HG02642 (cell line): Measurements from ENCODE around the gene NFX1.

Experiments used
- ATAC-seq: cut with Tn5 transposase; IDR thresholded peaks from one replicate; pipeline ENCODE4 v1.9.1; 2021; ENCODE audit warnings: mild to moderate bottlenecking; ENCODE audit not compliant: unreplicated experiment, poor library complexity

The NFX1 gene

DNA sequence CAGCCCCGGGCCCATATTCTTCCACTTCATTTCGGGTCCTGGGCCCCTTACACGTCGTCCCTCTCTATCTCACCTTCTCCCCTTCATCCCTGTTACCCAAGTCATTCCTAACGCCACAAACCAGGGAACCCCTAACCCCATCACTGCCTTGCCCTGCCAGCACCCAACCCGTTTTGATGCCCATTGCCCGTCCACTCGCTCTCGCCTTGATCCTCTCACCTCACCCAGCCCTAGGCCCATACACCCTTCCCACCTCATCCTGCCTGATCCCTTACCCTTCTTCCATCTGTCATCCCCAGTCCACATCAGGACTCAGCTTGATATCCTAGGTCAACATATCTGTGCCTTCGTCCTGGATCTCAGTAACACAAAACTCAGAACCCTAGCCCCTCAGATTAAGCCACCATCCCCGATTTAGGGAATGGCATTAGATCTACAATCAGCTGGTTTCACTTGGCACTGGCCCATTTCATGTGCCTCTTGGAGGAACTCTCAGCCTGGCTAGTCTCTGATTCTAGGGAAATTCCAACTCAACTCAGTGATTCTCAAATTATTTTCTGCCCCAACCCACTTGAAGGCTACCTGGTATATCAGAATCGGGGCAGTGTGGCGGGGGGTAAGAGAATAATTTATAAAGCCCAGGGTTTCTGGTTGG is 25.0 kb upstream of the NFX1 start:
- no peak for ATAC-seq

DNA sequence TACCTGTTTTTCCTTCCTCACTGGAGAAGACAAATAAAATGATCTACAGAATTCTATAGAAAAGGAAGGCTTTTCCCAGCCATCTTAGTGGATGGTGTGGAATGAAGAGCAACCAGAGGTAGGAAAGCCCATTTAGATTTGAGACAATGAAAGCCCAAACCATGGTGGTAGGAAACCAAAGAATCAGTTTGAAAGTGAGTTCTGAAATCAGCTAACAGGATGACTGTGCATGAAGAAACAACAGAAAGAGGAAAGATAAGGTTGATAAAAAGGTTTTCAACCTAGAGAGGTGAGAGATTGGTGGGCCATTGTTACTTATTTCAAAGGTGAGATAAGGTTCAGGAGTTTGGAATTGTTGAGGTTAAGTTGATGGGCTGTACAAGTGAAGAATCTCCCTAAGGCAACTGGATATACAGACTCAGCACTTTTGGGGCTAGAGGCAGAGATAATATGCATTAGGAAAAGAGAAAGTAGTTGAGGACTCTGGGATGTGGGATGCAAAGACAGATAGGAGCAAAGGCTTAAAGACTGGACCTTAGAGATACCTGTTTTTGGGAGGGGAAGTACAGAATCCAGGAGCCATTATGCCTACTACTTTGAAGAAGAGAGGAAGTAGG is 23.1 kb upstream of the NFX1 start:
- ATAC-seq, result no peak

DNA sequence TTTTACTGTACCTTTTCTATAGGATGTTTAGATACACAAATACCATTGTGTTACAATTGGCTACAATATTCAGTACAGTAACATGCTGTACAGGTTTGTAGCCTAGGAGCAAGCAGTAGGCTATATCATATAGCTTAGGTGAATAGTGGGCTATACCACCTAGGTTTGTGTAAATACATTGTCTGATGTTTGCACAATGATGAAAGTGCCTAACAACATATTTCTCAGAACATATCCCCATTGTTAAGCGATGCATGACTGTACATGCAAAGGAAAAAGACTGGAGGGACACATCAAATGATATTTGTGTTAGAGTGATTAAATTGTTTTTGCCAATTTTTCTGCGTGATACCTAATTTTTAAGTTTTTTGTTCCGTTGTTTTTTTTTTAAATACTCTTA is 20.2 kb upstream of the NFX1 start:
- ATAC-seq, result no peak

DNA sequence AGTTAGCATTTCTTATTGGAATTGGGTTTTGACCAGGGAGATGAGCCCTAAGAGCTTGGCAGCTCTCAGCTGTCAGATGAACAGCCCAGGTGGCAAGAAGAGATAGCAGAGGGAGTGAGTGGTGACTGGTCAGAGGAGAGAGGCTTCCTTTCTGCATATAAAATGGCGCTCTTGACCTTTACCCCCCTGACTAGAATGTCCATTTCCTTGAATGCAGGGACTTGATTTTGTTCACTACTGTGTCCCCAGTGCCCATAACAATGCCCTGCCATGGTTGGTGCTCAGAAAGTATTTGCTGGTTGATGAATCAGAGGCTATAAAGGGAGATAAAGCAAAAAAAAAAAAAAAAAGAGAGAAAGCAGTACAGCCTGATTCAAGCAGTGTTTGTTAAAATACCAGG is 18.3 kb upstream of the NFX1 start:
- ATAC-seq, result no peak

DNA sequence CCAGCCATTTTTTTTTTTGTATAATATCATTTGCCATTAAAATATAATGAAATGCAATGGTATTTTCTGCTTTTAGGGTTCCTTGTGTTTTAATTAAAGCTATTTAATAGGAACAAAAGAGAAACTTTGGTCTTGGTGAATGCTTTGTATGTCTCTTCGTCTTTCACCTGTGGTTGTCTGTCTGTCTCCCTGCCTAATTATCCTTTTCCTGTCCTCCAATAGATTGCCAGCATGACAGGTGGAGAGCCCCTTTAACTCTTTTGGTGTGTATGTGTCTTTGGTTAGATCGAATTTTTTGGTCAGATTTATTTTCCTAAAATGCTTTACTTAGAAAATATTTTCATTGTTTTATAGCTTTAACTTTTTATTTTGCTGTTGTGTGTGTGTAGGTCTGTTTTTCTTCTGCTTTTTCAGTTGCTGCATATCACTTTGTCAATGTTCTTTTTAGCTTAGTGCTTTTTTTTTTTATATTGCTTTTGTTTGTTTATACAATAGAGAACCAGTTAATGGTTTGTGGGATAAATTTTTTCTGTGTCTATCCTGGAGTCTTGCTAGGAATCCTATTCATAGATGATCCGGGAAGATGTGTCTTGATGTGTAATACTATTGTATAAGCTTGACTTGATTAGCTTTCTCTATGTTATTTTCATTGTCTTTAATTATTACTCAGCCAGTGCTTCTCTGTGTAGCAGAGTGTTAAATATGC is 16.9 kb upstream of the NFX1 start:
- ATAC-seq, result no peak

DNA sequence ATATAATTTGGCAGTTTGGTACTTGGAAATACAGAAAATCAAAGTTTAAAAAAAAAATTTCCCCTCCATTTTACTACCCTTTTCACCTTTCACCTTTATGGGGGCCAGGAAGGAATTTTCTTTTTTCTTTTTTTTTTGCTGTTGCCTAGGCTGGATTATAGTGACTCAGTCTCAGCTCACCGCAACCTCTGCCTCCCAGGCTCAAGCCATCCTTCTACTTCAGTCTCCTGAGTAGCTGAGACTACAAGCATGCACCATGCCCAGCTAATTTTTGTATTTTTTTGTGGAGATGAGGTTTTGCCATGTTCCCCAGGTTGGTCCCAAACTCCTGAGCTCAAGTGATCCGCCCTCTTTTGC is 16.4 kb upstream of the NFX1 start:
- no peak for ATAC-seq

DNA sequence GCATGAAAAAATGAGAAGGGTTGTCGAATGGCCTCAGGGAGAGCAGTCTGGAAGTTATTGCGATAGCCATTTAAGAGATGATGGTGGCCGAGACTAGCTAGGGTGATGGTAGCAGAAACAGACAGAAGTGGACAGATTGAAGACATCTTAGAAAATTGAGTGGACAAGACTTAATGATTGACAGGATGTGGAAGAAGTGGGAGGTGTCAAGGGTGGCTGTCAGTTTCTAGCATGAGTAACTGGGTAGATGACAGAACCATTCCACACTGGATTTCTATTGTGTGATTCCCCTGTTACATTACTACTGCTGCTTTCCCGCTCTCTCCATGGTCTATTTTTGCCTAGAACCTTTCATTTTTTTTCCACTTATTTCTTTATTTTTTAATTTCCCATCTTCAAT is 12.8 kb upstream of the NFX1 start:
- ATAC-seq, result no peak

DNA sequence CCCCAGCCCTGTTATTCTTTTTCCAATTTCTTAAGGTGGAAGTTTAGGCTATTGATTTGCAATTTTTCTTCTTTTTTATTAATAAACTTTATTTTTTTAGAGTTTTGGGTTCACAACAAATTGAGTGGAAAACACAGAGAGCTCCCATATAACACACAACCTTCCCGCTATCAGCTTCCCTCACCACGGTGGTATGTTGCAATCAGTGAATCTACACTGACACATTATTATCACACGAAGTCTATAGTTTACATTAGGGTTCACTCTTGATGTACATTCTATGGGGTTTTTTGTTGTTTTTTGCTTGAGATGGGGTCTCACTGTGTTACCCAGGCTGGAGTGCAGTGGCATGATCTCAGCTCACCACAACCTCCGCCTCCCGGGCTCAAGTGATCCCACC is 4.8 kb upstream of the NFX1 start:
- no peak for ATAC-seq

DNA sequence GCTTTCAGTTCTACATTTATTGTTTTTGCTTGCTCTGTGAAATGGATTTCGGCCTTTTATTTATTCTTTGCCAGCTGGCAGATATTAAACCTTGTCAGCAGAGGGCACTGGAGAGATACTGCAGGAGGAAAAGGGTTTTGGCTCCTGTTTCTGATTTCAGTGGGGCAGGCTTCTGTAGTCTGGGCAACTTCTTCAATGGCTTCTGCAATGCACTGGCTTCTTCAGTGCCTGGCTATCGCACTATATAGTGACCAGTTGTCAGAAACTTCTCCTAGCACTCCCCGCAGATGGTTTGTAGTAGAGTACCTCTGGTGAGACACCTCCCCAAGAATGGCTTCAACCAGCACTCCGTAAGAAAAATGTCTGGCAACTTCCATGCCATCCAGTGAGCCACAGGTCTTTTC is 3.2 kb upstream of the NFX1 start:
- ATAC-seq, result no peak

DNA sequence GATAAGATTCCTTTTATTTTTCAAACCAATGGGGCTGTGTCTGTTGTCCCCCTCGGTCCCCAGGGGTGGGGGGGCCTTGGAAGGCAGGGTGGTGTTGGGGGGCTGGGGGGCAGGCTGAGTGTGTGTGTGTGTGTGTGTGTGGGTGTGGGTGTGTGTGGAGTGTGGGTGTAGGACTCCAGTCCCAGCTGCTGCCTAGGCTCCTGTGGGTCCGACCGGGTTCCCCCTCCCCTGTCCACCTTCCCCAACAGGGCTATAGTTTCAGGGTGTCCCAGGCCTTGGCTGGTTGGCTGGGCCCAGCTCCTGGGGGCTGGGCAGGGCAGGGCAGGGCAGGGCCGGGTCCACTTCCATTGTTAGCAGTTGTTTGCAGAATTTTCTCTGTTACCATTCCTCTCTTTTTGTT is 2.1 kb upstream of the NFX1 start:
- no peak for ATAC-seq

DNA sequence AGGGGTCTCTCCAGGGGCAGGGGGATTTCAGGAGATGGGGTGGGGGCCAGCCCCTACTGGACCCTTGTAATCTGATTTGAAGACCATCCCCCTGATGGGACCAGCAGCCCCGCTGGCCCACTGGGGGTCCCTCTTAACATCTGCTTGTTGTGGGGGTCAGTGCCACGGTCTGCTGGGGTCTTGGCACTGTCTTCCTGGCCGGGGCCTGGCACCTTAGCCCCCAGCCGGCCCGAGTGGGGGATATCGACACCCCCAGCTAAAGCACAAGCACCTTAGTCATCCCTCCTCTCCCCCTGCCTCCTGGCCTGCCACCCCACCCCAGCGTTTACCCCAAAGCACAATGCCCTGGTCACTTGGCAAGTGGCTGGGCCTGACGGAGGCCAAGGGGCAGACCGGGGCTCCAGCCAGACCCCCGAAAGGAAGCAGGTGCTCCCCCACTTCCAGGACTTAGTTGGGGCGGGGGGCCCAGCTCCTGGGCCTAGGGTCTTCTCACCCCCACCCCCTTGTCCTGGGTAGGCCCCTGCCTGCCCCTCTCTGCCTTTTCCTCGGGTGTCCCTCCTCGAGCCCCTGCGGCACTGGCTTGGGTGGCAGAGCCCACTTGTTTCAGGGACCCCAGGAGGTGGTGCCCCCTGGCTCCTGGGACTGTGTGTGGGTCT is 1.4 kb upstream of the NFX1 start:
- no peak for ATAC-seq

DNA sequence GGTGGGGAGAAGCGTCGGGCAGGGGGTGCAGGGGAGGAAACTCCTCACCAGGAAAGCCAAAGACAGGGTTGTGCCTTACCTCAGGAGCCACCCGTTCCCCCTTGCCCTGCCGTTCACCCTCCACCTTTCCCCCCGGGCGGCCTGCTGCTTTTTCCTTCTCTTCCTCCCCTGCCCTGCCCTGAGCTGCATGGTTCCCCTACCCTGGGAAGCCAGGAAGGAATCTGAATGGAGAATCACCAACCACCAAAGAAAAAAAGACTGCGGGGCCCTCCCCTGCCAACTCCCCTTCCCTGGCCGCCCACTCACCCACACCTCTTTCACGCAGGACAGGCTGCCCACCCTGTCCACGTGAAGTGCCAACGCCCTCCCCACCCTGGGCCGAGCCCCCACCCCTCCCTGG is 820 bp upstream of the NFX1 start:
- ATAC-seq, result no peak

DNA sequence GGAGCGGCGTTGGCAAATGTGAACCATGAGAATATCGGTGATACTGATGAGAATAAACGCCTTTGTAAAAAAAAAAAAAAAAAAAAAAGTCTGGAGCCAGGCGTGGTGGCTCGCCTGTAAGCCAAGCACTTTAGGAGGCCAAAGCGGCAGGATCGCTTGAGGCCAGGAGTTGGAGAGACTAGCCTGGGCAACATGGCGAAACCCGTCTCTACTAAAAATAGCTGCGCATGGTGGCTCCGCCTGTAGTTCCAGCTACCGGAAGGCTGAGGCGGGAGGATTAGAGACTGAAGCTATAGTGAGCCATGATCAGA is 425 bp upstream of the NFX1 start:
- ATAC-seq, result no peak

DNA sequence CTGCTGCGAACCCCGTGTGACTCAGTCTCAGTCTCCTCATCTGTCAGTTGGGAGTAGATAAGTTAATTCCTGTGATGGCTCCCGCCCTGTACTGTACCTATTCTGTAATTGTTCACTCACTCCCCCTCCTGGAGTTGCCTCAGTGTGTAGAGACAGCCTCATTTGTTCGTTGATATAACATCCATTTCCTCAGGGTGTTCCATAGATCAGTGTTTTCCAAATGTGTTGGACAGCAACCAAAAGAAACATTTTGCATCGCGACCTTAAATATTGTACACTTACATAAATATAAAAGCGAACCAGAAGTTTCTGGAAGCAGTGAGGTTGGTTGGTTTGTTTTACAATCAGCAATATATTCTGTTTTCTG is 698 bp downstream of the NFX1 start:
- ATAC-seq, result no peak

DNA sequence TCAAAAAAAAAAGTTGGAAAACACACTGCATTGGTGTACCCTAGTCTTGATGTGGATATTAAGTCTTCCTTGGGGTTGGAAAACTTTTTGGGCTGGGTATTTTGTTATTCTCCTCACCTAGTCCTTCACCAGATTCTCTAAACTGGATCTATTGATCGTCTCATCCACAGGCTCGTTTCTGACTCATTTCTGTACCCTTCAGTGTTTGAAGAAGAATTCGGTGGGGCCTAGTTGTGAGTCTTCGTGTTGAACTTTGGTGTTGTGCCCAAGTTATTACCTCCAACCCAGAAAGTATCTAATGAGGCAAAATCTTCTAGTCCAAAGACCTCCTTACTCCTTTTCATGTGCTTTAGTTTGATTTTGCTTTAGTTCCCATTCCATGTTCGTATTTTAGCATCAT is 1.6 kb downstream of the NFX1 start:
- ATAC-seq, result no peak

DNA sequence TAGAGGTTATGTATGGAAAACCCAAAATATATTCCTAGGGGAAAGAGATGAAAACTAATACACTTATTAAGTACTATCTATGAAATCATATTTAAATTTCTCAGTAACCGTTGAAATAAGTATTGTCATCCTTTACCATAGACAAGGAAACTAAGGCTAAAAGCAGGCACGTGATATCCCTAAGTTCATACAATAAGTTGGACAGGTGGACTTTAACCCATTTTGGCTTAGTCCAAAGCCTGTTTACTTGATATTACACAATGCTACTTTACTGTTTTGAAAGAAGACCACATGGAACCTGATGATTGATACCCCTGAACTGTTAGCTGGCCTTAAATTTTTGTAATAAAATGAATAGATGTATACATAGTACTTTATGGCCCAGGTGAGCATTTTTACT is 3.5 kb downstream of the NFX1 start:
- ATAC-seq, result no peak

DNA sequence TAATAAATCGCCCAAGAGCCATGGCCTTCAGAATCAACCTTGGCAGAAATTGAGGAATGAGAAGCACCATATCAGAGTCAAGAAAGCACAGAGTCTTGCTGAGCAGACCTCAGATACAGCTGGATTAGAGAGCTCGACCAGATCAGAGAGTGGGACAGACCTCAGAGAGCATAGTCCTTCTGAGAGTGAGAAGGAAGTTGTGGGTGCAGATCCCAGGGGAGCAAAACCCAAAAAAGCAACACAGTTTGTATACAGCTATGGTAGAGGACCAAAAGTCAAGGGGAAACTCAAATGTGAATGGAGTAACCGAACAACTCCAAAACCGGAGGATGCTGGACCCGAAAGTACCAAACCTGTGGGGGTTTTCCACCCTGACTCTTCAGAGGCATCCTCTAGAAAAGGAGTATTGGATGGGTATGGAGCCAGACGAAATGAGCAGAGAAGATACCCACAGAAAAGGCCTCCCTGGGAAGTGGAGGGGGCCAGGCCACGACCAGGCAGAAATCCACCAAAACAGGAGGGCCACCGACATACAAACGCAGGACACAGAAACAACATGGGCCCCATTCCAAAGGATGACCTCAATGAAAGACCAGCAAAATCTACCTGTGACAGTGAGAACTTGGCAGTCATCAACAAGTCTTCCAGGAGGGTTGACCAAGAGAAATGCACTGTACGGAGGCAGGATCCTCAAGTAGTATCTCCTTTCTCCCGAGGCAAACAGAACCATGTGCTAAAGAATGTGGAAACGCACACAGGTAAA is 4.5 kb downstream of the NFX1 start:
- ATAC-seq, result no peak

DNA sequence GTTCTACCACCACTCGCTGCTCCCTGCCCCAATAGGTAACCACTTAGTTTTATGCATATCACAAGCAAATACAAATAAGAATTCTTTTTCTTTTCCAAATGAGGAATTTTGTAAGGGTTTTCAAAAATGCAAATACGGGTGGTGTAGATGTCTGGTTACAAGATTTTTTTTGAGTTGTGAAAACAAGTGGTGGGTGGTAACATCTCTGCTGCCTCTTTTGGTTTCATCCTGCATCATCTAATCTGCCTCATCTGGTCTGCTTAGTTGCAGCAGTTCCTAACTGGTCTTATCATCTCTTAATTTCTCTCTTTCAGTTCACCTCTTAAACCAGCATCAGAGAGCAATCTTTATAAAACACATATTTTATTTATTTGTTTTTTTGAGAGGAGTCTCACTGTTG is 5.3 kb downstream of the NFX1 start:
- ATAC-seq, result peak; percentile 31

DNA sequence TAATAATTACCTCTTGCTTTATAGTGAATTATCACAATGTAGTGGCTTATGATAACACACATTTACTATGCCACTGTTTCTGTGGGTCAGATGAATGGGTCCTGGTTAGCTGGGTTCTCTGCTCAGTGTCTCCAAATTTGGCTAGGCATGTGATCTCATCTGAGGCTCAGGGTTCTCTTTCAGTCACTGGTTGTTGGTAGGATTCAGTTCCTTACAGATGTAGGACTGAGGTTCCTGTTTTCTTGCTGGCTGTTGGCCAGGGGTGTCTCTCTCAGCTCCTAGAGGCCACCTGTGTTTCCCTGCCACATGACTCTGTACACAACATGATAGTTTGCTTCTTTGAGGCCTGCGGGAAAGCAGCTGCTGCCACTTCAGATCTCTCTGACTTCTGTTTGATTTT is 7.1 kb downstream of the NFX1 start:
- ATAC-seq, result peak; percentile 92

DNA sequence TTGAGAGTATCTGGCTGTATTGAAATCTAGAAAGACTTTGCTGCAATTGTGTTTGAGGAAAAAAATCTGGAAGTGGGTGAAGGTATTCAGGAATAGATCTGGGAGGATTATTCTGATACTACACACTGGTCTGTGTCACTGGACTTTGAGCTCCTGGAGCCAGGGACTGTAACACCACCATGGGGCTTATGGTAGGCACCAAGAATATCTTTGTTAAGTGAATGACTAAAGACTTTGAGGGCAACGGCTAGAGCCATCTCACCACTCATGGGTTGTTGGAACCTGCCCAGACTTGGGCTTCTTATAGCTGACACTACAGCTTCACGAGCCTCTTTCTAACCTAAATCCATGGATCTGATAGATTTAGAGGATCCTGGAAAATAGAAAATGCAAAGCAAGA is 10.2 kb downstream of the NFX1 start:
- no peak for ATAC-seq

DNA sequence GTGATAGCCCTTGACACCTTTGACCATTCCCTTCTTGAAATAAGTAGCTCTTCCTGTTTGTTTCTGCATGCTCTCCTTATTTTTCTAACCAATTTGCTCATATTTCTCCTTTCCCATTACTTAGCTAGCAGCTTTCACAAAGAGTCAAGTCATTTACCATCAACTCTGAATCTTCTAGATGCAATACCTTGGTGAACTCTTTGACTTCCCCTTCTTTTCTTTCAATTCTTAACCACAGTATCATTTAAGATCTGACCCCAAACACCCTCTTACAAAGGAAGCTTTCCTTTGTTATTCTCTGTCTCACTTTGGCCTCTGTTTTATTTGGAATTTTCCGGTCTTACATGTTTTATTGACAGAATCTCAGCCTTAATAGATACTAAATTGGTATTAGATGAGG is 14.0 kb downstream of the NFX1 start:
- ATAC-seq, result no peak
